Measurements from ENCODE around the gene KAZALD1.

GRCh38 chr10:101021239-101021638, 40.5 kb upstream of the KAZALD1 start:
- TF ChIP-seq POLR2AphosphoS5 (IDR thresholded peaks at IDR 0.05; ENCODE audit: low read depth, low read length) = no peak
- TF ChIP-seq, protein P1, sequence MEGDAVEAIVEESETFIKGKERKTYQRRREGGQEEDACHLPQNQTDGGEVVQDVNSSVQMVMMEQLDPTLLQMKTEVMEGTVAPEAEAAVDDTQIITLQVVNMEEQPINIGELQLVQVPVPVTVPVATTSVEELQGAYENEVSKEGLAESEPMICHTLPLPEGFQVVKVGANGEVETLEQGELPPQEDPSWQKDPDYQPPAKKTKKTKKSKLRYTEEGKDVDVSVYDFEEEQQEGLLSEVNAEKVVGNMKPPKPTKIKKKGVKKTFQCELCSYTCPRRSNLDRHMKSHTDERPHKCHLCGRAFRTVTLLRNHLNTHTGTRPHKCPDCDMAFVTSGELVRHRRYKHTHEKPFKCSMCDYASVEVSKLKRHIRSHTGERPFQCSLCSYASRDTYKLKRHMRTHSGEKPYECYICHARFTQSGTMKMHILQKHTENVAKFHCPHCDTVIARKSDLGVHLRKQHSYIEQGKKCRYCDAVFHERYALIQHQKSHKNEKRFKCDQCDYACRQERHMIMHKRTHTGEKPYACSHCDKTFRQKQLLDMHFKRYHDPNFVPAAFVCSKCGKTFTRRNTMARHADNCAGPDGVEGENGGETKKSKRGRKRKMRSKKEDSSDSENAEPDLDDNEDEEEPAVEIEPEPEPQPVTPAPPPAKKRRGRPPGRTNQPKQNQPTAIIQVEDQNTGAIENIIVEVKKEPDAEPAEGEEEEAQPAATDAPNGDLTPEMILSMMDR (IDR thresholded peaks at IDR 0.05) = no peak
- TF ChIP-seq, protein P2, sequence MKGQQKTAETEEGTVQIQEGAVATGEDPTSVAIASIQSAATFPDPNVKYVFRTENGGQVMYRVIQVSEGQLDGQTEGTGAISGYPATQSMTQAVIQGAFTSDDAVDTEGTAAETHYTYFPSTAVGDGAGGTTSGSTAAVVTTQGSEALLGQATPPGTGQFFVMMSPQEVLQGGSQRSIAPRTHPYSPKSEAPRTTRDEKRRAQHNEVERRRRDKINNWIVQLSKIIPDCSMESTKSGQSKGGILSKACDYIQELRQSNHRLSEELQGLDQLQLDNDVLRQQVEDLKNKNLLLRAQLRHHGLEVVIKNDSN (IDR thresholded peaks at IDR 0.05; ENCODE audit: borderline replicate concordance, low read depth) = no peak
- no peak for TF ChIP-seq EP300 (IDR thresholded peaks at IDR 0.05; ENCODE audit: borderline replicate concordance in 1 of 2, low read depth in 1 of 2, low read length in 1 of 2)
- no peak for TF ChIP-seq TEAD4 (IDR thresholded peaks at IDR 0.05; ENCODE audit: borderline replicate concordance, insufficient read depth)
- TF ChIP-seq, protein P3, sequence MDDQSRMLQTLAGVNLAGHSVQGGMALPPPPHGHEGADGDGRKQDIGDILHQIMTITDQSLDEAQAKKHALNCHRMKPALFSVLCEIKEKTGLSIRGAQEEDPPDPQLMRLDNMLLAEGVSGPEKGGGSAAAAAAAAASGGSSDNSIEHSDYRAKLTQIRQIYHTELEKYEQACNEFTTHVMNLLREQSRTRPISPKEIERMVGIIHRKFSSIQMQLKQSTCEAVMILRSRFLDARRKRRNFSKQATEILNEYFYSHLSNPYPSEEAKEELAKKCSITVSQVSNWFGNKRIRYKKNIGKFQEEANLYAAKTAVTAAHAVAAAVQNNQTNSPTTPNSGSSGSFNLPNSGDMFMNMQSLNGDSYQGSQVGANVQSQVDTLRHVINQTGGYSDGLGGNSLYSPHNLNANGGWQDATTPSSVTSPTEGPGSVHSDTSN (IDR thresholded peaks at IDR 0.05) = no peak
- TF ChIP-seq RFX5 (IDR thresholded peaks at IDR 0.05; ENCODE audit: low read length) = no peak
- no peak for TF ChIP-seq RXRA (IDR thresholded peaks at IDR 0.05; ENCODE audit: borderline replicate concordance, low read depth)
- TF ChIP-seq RAD21 (IDR thresholded peaks at IDR 0.05; ENCODE audit: low read length) = no peak

Data from SK-N-SH (cell line).